DMS53 treated with DMSO at 0.1 percent for 48 hours (cell line): Measurements from ENCODE around the gene PTGDR2.
A peak's percentile ranks its signal among the peaks of the same experiment; 100 is the strongest.
"Not testable (repeated sequence)": the region's sequence is repeated elsewhere in the genome, so short reads cannot be mapped to it uniquely, and the experiment has no call there.

ENCODE experiments used
- DNase-seq: peaks from one replicate; lab custom pipeline; 2025; ENCODE audit not compliant: unreplicated experiment; lab: John Stamatoyannopoulos, UW

PTGDR2 gene

DNA sequence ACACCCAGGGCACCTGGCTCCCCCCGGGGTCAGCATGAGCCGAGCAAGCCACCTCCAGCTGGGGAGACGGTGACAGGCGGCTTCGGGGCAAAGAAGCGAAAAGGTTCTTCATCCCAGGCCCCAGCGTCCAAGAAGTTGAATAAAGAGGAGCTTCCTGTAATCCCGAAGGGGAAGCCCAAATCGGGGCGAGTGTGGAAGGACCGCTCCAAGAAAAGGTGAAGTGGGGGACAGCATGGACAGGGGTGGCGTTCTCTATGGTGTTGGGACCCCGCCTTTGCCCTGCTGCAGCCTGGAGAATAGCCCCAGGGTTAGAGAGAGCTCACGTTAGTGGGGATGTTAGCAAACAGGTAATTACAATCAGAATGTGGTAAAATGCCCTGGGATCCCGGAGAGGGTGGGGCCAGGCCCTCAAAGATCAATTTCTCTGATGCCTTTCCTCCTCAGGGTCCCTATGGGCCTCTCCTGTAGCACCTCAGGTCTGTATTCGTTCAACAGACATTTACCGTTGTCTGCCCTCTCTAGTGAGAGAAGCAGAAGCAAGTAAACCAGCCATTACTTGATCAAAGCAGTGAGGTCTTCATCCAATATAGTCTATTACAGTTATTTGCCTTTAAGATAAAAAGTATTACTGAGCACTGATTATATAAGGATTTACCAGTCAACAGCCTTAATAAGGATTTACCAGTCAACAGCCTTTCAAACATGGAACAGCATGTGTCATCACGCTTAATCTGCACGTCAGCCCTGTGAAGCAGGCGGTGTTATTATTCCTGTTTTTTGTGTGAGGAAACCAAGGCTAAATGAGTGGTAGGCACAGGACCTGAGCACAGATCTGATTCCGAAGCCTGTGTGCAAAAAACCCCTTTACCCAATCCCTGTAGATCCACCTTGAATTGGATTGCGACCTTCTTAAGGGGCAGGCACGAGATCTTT lies 12.8 kb downstream of the PTGDR2 start:
- DNase-seq, result no peak

DNA sequence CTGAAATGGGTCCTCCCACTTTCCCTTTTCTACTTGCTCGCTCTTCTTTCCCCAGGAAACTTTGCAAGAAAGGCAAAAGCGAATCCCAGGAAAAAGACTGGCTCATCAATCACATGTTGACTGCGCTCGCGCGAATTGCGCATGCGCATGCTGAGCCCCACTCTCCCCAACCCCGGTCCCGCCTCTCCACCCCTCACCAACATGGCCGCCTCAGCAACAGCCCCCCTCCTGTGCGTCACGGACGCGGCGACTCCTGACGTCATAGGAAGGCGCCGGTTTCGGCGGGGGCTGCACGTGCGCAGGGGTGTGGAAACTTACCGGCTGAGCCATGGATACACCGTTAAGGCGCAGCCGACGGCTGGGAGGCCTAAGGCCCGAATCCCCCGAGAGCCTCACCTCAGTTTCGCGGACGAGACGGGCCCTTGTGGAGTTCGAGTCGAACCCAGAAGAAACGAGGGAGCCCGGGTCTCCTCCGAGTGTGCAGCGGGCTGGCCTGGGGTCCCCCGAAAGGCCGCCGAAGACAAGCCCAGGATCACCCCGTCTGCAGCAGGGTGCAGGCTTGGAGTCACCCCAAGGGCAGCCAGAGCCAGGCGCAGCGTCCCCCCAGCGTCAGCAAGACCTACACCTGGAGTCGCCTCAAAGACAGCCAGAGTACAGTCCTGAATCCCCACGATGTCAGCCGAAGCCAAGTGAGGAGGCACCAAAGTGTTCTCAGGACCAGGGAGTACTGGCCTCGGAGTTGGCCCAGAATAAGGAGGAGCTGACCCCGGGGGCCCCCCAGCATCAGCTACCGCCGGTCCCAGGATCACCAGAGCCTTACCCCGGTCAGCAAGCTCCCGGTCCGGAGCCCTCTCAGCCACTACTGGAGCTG lies 13.7 kb downstream of the PTGDR2 start, which contains the start of gene CCDC86:
TSS of gene CCDC86 (plus strand) at position 317 of the 871 bp plus-strand sequence. CDS start at position 329, 12 bp downstream.
- peak; percentile 84 for DNase-seq

DNA sequence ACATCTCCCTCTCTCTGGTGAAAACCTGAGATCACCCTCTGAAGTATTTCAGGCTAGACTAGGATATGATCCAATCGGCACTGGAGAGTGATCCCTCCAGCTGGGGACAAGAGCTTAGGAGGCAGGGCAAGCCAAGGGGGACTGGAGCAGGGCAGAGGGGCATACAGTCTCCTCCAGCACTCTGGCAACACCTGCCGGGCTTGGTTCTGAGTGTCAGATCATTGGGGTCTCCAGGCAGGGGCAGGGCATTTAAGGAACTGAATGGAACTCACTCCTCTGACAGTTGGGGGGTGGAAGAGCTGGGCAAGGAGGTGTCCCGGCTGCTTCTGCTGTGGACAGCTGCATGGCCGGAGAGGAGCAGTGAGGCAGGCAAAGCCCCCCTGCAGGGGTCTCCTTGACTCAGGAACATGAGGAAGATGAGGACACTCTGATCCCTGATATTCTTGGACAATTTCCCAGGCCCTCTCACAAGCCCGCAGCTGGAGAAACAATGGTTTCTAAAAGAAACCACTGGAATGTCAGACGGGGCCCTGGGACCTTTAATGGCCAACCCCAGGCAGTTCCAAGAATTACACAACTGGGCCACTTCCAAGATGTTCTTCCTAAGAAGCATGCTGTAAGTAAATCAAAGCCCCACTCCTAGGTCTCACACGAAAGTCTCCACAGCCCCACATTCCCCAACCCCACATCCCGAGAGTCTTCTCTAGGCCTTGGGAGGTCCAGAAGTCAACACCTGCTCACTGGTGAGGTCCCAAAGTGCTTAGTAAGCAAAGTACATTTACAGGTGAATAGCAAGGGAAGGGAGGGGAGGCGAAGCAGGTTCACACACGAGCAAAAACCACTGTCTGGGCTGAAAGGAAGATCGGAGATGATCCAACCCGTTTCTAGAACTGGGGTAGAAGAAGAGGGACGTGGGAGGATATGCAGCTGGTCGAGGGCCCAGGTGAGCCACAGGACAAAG lies 15.0 kb downstream of the PTGDR2 start:
- no peak for DNase-seq

- DNase-seq, result no peak
Measured at GRCh38 chr11:60838132-60838531, 17.6 kb downstream of the PTGDR2 start.

- no peak for DNase-seq
Measured at GRCh38 chr11:60836866-60837515, 18.8 kb downstream of the PTGDR2 start.

DNA sequence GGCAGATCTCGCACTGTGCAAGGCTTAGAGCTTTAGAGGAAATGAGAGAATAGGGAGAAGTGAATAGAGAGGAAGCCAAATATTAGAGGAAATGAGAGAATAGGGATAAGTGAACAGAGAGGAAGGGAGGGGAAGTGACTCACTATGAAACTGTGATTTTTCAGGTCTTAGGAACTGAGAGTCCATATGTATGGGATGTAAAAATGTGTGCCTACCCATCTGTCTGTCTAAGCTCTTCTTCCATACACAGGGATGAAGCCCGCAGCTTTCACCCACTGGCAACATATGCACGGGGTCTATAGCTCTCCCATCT lies 20.3 kb downstream of the PTGDR2 start:
- no peak for DNase-seq

DNA sequence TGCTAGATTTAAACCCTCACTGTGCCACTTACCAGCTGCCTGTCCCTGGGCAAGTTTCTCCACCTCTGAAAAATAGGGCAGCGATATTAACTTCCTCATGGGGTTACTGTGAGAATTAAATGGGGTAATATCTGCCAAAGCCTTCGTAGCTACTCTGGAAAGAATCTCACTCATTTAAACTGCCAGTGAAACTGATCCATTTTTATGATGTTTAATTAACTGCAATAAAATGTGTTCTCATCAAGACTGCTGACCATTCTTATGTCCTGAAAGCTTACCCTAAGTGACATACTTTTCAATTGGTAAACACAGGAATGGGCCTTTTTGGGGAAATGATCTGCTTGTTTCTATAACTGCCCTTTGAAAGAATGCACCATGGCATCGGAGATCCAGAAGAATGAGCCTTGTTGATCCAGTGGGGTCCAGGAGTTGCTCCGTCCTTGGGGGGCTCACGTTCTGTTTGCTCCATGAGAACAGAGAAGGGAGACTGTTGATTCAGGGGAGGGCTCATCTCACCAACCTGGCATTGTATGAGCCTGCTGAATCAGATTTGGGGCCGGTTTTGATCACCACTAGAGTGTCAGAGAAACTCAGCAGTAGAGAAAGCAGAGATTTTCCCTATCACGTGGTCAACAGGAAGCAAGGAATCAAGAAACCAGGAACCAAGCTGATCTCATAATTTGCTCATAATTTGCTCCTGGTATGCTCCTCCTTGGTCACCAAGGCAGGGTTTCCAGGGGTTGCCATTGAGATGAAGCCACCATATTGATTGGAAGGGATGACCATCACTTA lies 20.8 kb downstream of the PTGDR2 start:
- DNase-seq, result no peak

- no peak for DNase-seq
Measured at GRCh38 chr11:60831501-60832079, 24.2 kb downstream of the PTGDR2 start.

GRCh38 chr11:60831143-60831500 lies 24.6 kb downstream of the PTGDR2 start:
- peak; percentile 91 for DNase-seq

GRCh38 chr11:60830478-60831142 lies 25.1 kb downstream of the PTGDR2 start:
- DNase-seq, result no peak

DNA sequence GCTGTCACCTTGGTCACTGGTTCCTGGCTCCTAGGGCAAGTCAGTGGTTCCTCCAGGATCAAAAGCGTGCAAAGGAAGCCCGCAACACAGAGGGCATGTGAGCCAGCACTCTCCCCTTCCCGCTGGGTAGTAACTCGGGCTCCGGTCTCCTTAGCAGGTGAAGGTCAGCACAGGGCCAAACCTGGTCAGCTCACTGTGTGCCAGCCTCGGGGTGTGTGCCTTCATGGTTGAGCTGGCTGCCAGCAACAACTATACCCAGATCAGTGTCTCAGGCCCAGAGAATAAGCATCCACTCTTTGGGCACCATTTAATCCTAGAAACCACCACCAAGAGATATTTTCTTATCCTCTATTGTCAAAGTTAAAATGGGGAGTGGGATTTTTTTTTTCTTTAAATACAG lies 30.0 kb downstream of the PTGDR2 start:
- DNase-seq, result no peak

DNA sequence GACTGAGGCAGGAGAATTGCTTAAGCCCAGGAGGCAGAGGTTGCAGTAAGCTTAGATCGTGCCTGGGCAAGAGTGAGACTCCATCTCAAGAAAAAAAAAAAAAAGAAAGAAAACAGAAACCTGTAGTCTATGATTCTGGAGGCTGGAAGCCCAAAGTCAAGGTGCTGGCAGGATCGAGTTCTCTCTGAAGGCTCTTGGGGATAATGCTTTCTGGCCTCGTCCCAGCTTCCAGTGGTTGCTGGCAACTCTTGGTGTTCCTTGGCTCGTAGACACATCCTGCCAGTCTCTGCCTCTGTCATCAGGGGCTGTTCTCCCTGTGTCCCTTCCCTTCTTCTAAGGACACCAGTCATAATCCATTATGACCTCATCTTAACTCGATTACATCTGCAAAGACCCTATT lies 30.6 kb downstream of the PTGDR2 start:
- no peak for DNase-seq

DNA sequence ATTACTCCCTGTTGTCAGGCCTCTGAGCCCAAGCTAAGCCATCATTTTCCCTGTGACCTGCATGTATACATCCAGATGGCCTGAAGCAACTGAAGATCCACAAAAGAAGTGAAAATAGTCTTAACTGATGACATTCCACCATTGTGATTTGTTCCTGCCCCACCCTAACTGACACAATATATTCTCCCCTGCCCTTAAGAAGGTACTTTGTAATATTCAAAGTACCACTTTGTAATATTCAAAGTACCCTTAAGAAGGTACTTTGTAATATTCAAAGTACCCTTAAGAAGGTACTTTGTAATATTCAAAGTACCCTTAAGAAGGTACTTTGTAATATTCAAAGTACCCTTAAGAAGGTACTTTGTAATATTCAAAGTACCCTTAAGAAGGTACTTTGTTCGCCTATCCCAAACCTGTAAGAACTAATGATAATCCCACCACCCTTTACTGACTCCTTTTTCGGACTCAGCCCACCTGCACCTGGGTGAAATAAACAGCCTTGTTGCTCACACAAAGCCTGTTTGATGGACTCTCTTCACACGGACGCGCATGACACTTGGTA lies 31.9 kb downstream of the PTGDR2 start:
- not testable (repeated sequence) for DNase-seq

GRCh38 chr11:60821827-60822599 lies 33.7 kb downstream of the PTGDR2 start:
- DNase-seq, result no peak

DNA sequence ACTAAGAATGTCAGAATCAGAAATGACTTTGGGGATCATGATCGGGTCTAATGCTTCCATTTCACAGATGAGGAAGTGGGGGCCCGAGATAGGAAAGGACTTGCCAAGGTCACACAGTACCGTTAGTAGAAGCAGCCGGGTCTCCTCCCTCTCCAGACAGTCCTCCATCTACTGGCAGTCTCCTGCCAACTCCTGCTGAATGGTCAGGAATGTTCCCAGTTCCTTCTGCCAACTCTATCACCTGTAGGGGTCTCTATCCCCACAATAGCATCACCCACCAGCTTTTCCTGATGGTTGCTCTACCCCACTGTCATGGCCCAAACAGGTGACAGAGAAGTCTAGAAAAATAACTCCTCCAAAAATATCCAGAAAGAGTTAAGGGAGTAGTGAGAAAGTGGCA lies 37.7 kb downstream of the PTGDR2 start:
- no peak for DNase-seq

GRCh38 chr11:60816590-60817157 lies 39.1 kb downstream of the PTGDR2 start:
- no peak for DNase-seq

GRCh38 chr11:60814112-60814511 lies 41.6 kb downstream of the PTGDR2 start:
- no peak for DNase-seq
